Stromal cell of bone marrow (primary cell): ENCODE measurements around the gene TMEM185A.
"Not testable (repeated sequence)": the region's sequence is repeated elsewhere in the genome, so short reads cannot be mapped to it uniquely, and the experiment has no call there.

Source experiments
- DNase-seq: peaks from one replicate; pipeline ENCODE4 v3.0.0-alpha.2; 2012; ENCODE audit warnings: low read depth

The TMEM185A gene

GRCh38 chrX:149631234-149632165, at the start of gene TMEM185A:
TMEM185A (minus strand) TSS chrX:149631792; CDS start chrX:149631580, 212 bp downstream.
- DNase-seq, result no peak

DNA sequence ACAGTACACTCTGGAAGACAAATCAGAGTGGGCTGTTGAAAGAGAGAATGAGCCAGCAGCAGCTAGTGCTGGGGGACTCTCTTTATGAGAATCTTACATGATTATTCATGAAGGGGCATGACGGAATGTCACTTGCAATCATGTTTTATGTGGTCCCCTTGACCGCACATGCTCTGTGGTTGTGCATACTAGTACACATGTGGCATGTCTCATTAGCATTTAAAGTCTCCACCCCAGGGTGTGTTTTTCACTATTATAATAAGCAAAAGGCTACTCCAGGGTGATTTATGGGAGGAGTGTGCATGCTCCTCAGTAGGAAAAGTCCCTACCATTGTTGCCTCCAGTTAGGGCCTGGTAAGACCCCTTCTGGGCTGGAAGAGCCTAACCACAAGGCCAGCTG, 49.6 kb upstream of the TMEM185A start:
- DNase-seq, result no peak

DNA sequence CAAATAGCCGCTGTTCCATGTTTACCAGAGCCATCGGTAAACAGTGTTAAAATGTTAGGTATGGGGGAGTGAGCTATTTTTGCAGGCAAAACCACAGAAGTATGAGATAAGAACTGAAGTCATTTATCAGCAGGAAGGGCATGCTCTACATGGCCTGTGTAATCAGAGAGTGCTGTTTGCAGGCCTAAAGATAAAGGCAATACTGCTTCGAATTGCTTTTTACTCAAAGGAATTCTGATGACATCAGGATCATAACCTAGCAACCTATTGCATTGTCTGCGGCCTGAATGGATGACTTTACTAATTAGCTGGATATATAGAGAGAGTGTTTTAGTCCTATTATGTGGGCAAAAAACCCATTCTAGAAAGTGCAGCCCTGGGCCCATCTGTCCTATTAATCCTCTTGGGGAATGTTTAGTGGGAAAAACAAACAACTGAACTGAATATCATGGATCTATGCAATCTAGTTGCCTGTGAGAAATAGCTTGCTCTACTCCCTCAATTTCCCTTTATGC, 47.6 kb upstream of the TMEM185A start:
- DNase-seq, result not testable (repeated sequence)

DNA sequence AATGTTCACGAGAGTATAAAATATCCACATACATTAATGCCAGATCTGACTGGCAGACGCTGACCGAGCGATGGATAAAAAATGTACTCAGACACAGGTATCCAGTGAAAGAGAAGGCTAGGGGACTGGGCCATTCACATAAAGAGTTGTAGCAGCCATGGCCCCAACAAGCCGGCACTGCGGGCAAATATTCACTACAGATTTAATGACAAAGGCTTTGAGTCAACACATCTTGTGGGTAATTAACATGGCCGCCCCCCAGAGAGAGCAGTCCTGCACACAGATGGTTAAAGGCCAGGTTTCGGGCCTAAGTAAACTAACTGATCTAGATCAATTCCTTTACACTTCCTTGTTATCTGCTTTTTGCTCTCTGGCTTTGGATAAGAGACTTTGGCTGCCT, 44.0 kb upstream of the TMEM185A start:
- DNase-seq, result not testable (repeated sequence)

DNA sequence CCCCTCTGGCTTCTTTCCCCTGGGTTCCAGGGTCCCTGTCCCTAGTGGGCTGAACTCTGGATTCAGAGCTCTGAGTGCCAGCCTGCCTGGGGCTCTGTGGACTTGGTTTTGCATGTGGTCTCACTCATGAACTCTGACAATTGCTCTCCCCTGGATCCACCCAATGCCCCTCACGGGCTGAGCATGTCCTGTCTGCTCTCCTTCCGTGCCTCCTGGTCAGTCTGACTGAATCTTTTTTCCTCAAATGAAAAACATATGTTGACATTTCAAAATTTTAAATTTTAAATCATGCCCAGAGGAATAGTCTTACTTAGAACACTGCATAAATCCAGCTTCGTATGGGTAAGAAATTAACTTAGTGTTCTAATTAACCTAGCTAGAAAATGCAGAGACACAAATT, 43.5 kb upstream of the TMEM185A start:
- DNase-seq, result not testable (repeated sequence)

- not testable (repeated sequence) for DNase-seq
Measured at GRCh38 chrX:149660613-149661012, 29.0 kb upstream of the TMEM185A start.

DNA sequence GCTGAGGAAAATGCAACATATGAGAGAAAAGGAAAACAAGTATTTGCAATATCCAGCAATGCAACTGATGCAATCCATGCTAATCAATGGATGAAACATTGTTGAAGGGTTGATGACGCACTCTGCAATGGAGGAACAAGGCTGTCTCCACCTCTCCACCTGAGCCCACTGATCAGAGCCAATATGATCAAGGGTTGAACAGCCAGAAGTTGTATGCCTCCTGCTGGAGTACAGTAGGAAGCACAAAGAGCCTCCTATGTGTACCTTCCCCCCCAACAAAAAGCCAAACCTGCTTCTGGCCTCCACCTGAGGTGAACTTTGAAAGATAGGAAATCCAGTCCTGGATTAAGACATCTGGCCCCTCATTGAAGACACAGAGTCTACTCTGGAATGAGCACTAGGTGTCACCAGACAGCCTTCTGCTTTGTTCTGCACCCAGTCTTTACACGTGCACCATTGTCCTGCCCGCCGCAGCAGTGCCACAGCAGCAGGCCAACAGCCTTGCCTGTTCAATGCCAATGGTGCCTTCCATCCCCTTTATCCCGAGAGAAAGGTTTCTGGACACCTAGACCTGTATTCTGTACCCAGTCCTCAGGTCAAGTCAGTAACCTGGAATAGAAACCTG, 24.8 kb upstream of the TMEM185A start:
- not testable (repeated sequence) for DNase-seq

- no peak for DNase-seq
Measured at GRCh38 chrX:149652232-149652981, 20.8 kb upstream of the TMEM185A start.

GRCh38 chrX:149650162-149650561, 18.6 kb upstream of the TMEM185A start:
- no peak for DNase-seq

- DNase-seq, result no peak
Measured at GRCh38 chrX:149648932-149649331, 17.3 kb upstream of the TMEM185A start.

- no peak for DNase-seq
Measured at GRCh38 chrX:149647505-149647904, 15.9 kb upstream of the TMEM185A start.

GRCh38 chrX:149643496-149643895, 11.9 kb upstream of the TMEM185A start:
- DNase-seq, result no peak

GRCh38 chrX:149641835-149642234, 10.2 kb upstream of the TMEM185A start:
- no peak for DNase-seq

GRCh38 chrX:149641432-149641831, 9.8 kb upstream of the TMEM185A start:
- DNase-seq, result no peak

DNA sequence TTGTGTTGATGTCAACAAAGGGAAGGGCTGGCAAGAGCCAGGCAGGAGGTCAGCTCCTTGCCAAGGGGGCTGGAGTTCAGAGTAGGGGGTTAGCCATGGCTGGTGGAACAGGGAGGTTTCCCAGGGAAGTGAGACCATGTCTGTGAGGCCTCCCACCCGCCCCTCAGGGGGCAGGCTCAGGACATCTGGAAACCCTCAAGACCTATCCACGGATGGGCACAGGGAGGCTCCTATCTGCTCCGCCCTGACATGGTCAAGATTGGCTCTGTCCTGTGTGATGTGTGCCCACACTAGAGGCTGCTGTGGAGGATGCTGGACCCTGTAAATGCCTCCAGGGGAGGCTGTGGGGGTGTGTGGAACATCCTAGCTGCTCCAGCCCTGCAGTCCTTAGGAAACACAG, 8.0 kb upstream of the TMEM185A start:
- no peak for DNase-seq

- no peak for DNase-seq
Measured at GRCh38 chrX:149638860-149639259, 7.3 kb upstream of the TMEM185A start.

DNA sequence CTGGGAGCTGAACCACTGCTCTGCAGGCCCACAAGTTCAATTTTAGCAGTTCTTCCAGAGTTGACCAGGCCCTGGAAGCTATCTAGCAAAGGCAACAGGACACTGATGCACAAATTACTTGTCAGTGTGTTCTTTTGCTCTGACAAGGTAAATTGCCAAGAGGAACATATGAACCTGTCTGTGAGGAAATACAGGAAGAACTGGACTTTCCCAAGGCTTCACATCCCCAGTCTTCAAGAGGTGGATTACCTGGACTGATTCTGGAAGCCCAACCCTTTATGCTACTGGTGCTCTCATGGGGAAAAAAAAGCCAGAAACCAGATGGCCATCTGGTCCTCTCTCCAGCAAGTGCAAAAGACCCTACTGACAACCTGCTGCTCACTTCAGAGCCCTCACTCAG, 1.9 kb upstream of the TMEM185A start:
- DNase-seq, result no peak

GRCh38 chrX:149630681-149631233, 835 bp downstream of the TMEM185A start:
- DNase-seq, result peak; percentile 20

DNA sequence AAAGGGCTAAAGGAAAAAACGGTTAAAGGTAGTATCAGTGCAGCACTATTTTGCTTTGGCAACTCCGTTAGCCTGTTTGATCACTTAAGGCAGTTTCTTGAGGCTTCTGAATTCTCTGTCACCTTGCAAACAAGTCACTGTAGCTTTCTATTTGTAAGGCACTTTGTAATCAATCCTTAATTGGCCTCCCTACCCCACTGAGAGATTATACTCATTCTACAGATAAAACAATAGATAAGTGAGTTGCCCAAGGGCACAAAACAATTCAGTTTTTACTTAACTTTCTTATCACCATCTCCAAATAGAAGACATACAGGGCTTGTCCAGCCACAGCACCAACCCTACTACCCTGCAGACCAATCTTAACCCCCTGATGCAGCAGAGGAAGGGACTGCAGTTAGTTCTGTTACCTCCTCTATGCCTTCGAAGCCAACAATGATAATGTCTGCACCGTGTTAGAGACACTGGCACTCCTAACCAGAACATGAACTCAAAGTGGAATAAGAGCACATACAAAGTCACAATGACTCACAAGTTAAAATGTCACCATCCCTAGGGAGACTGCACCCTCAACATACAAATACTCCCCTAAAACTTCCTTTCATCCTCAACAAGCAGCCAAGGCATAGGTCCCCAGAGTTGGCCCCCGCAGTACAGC, 1.7 kb downstream of the TMEM185A start:
- no peak for DNase-seq

GRCh38 chrX:149628768-149629167, 2.8 kb downstream of the TMEM185A start:
- DNase-seq, result no peak

- DNase-seq, result no peak
Measured at GRCh38 chrX:149628280-149628679, 3.3 kb downstream of the TMEM185A start.
